Upper lobe of left lung (tissue), 6 donors: Measurements from ENCODE around the gene SLC26A2. TPM values are rescaled to one million over a fixed set of nuclear protein-coding genes. Genes with fewer than 3 reads are reported as not detected.

Experiments
- ATAC-seq, 2 donors: fragments of 200-7000 bp; cut with Tn5 transposase; one replicate each; pipeline ENCODE4 v1.9.1; 2022; ENCODE audit warnings: mild to moderate bottlenecking in 2 of 2, moderate library complexity in 2 of 2; ENCODE audit not compliant: low FRiP score in 2 of 2
- DNase-seq, 2 donors: peaks; one replicate each; pipeline ENCODE4 v3.0.0-alpha.2; 2019 to 2020
- H3K27ac ChIP-seq, 4 donors: fragments of 200-600 bp; sonication (generic); one replicate each; pipeline ENCODE4 v1.5.1; 2016 to 2019
- H3K27me3 ChIP-seq, 4 donors: fragments of 200-600 bp; sonication (generic); one replicate each; pipeline ENCODE4 v1.5.1; 2017 to 2019
- H3K36me3 ChIP-seq, 4 donors: fragments of 200-600 bp; sonication (generic); one replicate each; pipeline ENCODE4 v1.5.1; 2016 to 2019
- H3K4me1 ChIP-seq, 4 donors: fragments of 200-600 bp; sonication (generic); one replicate each; pipeline ENCODE4 v1.5.1; 2018 to 2019
- H3K4me3 ChIP-seq, 4 donors: fragments of 200-600 bp; sonication (generic); one replicate each; pipeline ENCODE4 v1.5.1; 2017 to 2019; ENCODE audit warnings: mild to moderate bottlenecking in 2 of 4, moderate library complexity in 1 of 4
- H3K9me3 ChIP-seq, 4 donors: fragments of 200-600 bp; sonication (generic); one replicate each; pipeline ENCODE4 v1.5.1; 2018 to 2019
- EP300 ChIP-seq, 4 donors: sonication (generic); formaldehyde crosslinking; IDR thresholded peaks; one replicate each; pipeline ENCODE4 v1.5.1; 2017; ENCODE audit warnings: antibody characterized with exemption in 4 of 4, control low read depth in 2 of 4
- POLR2A ChIP-seq, 4 donors: fragments of 450-650 bp; IDR thresholded peaks; one replicate each; pipeline ENCODE4 v1.5.1; 2016 to 2017; ENCODE audit warnings: antibody characterized with exemption in 4 of 4, mild to moderate bottlenecking in 2 of 4
- POLR2AphosphoS5 ChIP-seq, 2 donors: sonication (generic); formaldehyde crosslinking; IDR thresholded peaks; one replicate each; pipeline ENCODE4 v1.5.1; 2017; ENCODE audit warnings: antibody characterized with exemption in 2 of 2
- WGBS, 2 donors: methylation state at CpG; one replicate each; pipeline ENCODE4 v1.1.5; 2017 to 2018; 5-methylcytosine and 5-hydroxymethylcytosine counted together
- total RNA-seq, 6 donors: library from RNA; depleted of rRNA in 4 of 6; stranded (reverse); fragments of >200 nt in 4 of 6; gene quantifications; one replicate each; pipeline versions ENCODE4 v1.1.0 to v1.2.1, GENCODE V29; 2016 to 2021
- TF ChIP-seq, protein P1 (sequence below), 6 experiments: fragments of 450-650 bp in 4 of 6; fragments of 200-600 bp in 2 of 6; sonication (generic) in 2 of 6; IDR thresholded peaks; one replicate each; pipeline ENCODE4 v1.5.1; 2016 to 2019; ENCODE audit warnings: antibody characterized with exemption in 6 of 6
- donor health status: DM: no; HTN: no; CAD: no; lungs with moderate emphysema.
- donor health status: DM: no; HTN: yes; CAD: no; lungs with severe emphysema.

SLC26A2 gene
- total RNA-seq, 6 donors from 2014 or later = 7.3 to 21.6 (median 16.8) TPM

- H3K36me3 ChIP-seq = peaks cover 50 to 97% (median 77%) of the 10 kb centered on the region in 4 donors
- WGBS, 2 donors = 88 to 89% methylated on average over 3 of the region's 3 CpGs
- H3K4me1 ChIP-seq = peaks cover 0 to 2% (median 0%) of the 10 kb centered on the region in 4 donors
- peaks cover 0 to 5% (median 0%) of the 10 kb centered on the region in 4 donors for H3K9me3 ChIP-seq
- TF ChIP-seq POLR2A (IDR thresholded peaks at IDR 0.05) = no peak
- no peak for TF ChIP-seq EP300 (IDR thresholded peaks at IDR 0.05)
- TF ChIP-seq, protein P1, sequence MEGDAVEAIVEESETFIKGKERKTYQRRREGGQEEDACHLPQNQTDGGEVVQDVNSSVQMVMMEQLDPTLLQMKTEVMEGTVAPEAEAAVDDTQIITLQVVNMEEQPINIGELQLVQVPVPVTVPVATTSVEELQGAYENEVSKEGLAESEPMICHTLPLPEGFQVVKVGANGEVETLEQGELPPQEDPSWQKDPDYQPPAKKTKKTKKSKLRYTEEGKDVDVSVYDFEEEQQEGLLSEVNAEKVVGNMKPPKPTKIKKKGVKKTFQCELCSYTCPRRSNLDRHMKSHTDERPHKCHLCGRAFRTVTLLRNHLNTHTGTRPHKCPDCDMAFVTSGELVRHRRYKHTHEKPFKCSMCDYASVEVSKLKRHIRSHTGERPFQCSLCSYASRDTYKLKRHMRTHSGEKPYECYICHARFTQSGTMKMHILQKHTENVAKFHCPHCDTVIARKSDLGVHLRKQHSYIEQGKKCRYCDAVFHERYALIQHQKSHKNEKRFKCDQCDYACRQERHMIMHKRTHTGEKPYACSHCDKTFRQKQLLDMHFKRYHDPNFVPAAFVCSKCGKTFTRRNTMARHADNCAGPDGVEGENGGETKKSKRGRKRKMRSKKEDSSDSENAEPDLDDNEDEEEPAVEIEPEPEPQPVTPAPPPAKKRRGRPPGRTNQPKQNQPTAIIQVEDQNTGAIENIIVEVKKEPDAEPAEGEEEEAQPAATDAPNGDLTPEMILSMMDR (IDR thresholded peaks at IDR 0.05) = no peak
- TF ChIP-seq POLR2AphosphoS5 (IDR thresholded peaks at IDR 0.05) = no peak
- ATAC-seq (no peak), DNase-seq (no peak)
- no peak overlapping the region for H3K27ac ChIP-seq
- H3K27me3 ChIP-seq = no peaks in the 10 kb centered on the region
- no peak overlapping the region for H3K4me3 ChIP-seq
These were observed 53.9 kb downstream of the SLC26A2 start for GRCh38 chr5:150014456-150014855.

- ATAC-seq (no peak), DNase-seq (no peak)
- no peaks in the 10 kb centered on the region for H3K4me1 ChIP-seq
- peaks cover 47 to 97% (median 76%) of the 10 kb centered on the region in 4 donors for H3K36me3 ChIP-seq
- H3K4me3 ChIP-seq = no peak overlapping the region
- H3K9me3 ChIP-seq = peaks cover 0 to 5% (median 0%) of the 10 kb centered on the region in 4 donors
- WGBS, 2 donors = 96 to 99% methylated on average over 3 of the region's 3 CpGs
- H3K27ac ChIP-seq = no peak overlapping the region
- no peak for TF ChIP-seq EP300 (IDR thresholded peaks at IDR 0.05)
- no peak for TF ChIP-seq POLR2AphosphoS5 (IDR thresholded peaks at IDR 0.05)
- TF ChIP-seq, protein P1 (IDR thresholded peaks at IDR 0.05) = no peak
- no peak for TF ChIP-seq POLR2A (IDR thresholded peaks at IDR 0.05)
- no peaks in the 10 kb centered on the region for H3K27me3 ChIP-seq
These were observed 54.9 kb downstream of the SLC26A2 start for GRCh38 chr5:150015415-150015814.

DNA sequence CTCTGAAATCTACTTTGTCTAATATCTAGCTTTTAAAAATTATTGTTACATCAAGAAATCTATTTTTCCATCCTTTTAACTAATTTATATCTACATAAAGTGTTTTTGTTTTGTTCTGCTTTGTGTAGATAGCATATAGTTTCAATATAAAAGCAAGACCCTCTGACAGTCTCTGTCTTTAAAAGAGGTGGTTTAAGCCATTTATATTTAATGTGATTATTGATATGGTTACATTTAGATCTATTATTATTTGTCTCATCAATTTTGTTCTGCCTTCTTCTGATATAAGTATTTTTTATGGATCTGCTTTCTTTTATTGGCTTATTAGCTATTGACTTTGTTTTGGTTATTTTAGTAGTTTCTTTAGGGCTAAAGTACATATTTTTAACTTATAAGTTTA, 56.0 kb downstream of the SLC26A2 start:
- Histone ChIP-seq H3K27me3 (no peaks in the 10 kb centered on the region), H3K4me1 (peaks cover 3 to 8% (median 7%) of the 10 kb centered on the region in 4 donors), H3K9me3 (peaks cover 0 to 5% (median 0%) of the 10 kb centered on the region in 4 donors), H3K36me3 (peaks cover 40 to 97% (median 76%) of the 10 kb centered on the region in 4 donors), H3K4me3 (no peak overlapping the region), H3K27ac (no peak overlapping the region)
- no peak for ATAC-seq
- DNase-seq = no peak
- TF ChIP-seq POLR2A (IDR thresholded peaks at IDR 0.05) (no peak), EP300 (IDR thresholded peaks at IDR 0.05) (no peak), POLR2AphosphoS5 (IDR thresholded peaks at IDR 0.05) (no peak)
- TF ChIP-seq, protein P1 (IDR thresholded peaks at IDR 0.05) = no peak

DNA sequence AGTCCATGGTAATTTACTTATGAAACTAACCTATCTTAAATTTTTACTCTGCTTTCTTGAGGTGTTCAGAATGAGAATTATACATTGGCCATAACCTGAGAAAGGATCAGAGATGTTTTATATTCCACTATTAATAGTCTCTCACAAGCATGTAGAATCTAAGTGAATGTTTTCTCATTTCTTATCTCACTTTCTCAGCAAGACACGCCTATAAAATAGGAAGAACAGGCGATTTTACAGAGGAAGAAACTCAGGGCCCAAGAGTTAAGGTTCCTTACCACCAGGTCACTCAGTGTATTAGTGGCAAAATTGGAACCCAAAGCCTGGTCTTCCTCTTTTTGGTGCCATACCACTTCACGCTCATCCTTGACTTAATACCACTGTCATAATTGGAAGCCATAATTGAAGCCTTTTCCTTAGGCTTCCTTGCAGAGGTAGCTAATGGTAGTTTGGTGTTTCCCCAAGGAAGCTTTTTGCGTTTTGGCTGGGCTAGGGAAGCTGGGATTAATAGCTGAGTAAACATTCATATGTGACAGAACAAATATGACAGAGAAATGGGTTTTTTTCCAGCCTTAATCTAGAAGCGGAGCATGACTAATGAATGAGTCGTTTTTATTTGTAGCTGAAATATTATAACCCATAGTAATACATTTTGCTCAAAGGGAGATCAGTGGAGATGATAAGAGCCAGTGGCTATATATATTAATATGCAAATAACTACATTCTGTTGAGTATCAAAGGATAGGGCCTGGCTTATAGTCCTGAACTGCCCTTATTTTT, 56.9 kb downstream of the SLC26A2 start:
- Histone ChIP-seq H3K4me1 (peaks cover 7 to 14% (median 10%) of the 10 kb centered on the region in 4 donors), H3K9me3 (peaks cover 0 to 5% (median 0%) of the 10 kb centered on the region in 4 donors), H3K27me3 (no peaks in the 10 kb centered on the region), H3K36me3 (peaks cover 33 to 97% (median 69%) of the 10 kb centered on the region in 4 donors), H3K4me3 (no peak overlapping the region), H3K27ac (no peak overlapping the region)
- ATAC-seq (no peak), DNase-seq (no peak)
- TF ChIP-seq POLR2AphosphoS5 (IDR thresholded peaks at IDR 0.05) (no peak), EP300 (IDR thresholded peaks at IDR 0.05) (no peak)
- WGBS, 2 donors = 79 to 85% methylated on average over 6 of the region's 6 CpGs

- Histone ChIP-seq H3K36me3 (peaks cover 31 to 95% (median 58%) of the 10 kb centered on the region in 4 donors), H3K27ac (peak overlapping the region in 2 of 4 donors; percentile 27 to 42), H3K4me3 (no peak overlapping the region), H3K27me3 (no peaks in the 10 kb centered on the region), H3K9me3 (peaks cover 0 to 4% (median 0%) of the 10 kb centered on the region in 4 donors), H3K4me1 (peaks cover 10 to 20% (median 14%) of the 10 kb centered on the region in 4 donors)
- TF ChIP-seq, protein P1 (IDR thresholded peaks at IDR 0.05) = no peak
- TF ChIP-seq POLR2A (IDR thresholded peaks at IDR 0.05) (no peak), POLR2AphosphoS5 (IDR thresholded peaks at IDR 0.05) (no peak), EP300 (IDR thresholded peaks at IDR 0.05) (no peak)
- ATAC-seq (no peak), DNase-seq (no peak)
- 95 to 100% methylated on average over 1 of the region's 1 CpG for WGBS, 2 donors
These were observed 59.7 kb downstream of the SLC26A2 start for GRCh38 chr5:150020249-150020648.
